Stimulated activated CD8-positive, alpha-beta memory T cell treated with anti-CD3 and anti-CD28 coated beads, Interleukin-7, amount 100 ng/mL, for 24 hours (primary cell): Measurements from ENCODE around the gene TRAF2.
"Not testable (repeated sequence)": the region's sequence is repeated elsewhere in the genome, so short reads cannot be mapped to it uniquely, and the experiment has no call there.

Source experiments
- DNase-seq: peaks from one replicate; pipeline ENCODE4 v3.0.0-alpha.2; 2020; ENCODE audit warnings: low read depth

TRAF2 gene

GRCh38 chr9:136857581-136858412, 28.5 kb upstream of the TRAF2 start:
- no peak for DNase-seq

GRCh38 chr9:136858452-136858843, 27.9 kb upstream of the TRAF2 start:
- DNase-seq = no peak

GRCh38 chr9:136858844-136859757, 27.2 kb upstream of the TRAF2 start:
- DNase-seq = no peak

- no peak for DNase-seq
Measured at GRCh38 chr9:136860529-136860928, 25.8 kb upstream of the TRAF2 start.

- no peak for DNase-seq
Measured at GRCh38 chr9:136860933-136861873, 25.1 kb upstream of the TRAF2 start.

- DNase-seq = no peak
Measured at GRCh38 chr9:136861874-136862457, 24.4 kb upstream of the TRAF2 start.

- no peak for DNase-seq
Measured at GRCh38 chr9:136862849-136863622, 23.3 kb upstream of the TRAF2 start.

- no peak for DNase-seq
Measured at GRCh38 chr9:136863623-136864273, 22.6 kb upstream of the TRAF2 start.

GRCh38 chr9:136865041-136865767, 21.1 kb upstream of the TRAF2 start:
- no peak for DNase-seq

GRCh38 chr9:136865768-136866103, 20.6 kb upstream of the TRAF2 start:
- DNase-seq = no peak

GRCh38 chr9:136866898-136867421, 19.4 kb upstream of the TRAF2 start:
- DNase-seq = not testable (repeated sequence)

- no peak for DNase-seq
Measured at GRCh38 chr9:136867480-136867879, 18.8 kb upstream of the TRAF2 start.

- DNase-seq = no peak
Measured at GRCh38 chr9:136867917-136868316, 18.4 kb upstream of the TRAF2 start.

GRCh38 chr9:136868644-136869043, 17.7 kb upstream of the TRAF2 start:
- DNase-seq = no peak

- DNase-seq = not testable (repeated sequence)
Measured at GRCh38 chr9:136869611-136870010, 16.7 kb upstream of the TRAF2 start.

- DNase-seq = no peak
Measured at GRCh38 chr9:136875155-136875554, 11.2 kb upstream of the TRAF2 start.

- DNase-seq = no peak
Measured at GRCh38 chr9:136876476-136876875, 9.8 kb upstream of the TRAF2 start.

- no peak for DNase-seq
Measured at GRCh38 chr9:136880651-136881050, 5.7 kb upstream of the TRAF2 start.

- peak; percentile 45 for DNase-seq
Measured at GRCh38 chr9:136881691-136882108, 4.6 kb upstream of the TRAF2 start.
